GM13977 (cell line): ENCODE measurements around the gene NTN5.

ENCODE experiments used
- DNase-seq: peaks from one replicate; pipeline ENCODE4 v3.0.0; 2012; ENCODE audit warnings: low spot score
- in situ Hi-C: fragments of 300-500 bp; cut with MboI; formaldehyde crosslinking; loops from one replicate; pipeline ENCODE4 v1.12.0; 2022; ENCODE audit warnings: low sequenced_read_pairs, low pct_unique_long_range_greater_than_20kb, mixed read lengths, inconsistent platforms; ENCODE audit not compliant: unreplicated experiment
- TF ChIP-seq, protein P1 (sequence below): IDR thresholded peaks from 2 replicates; pipeline ENCODE4 v1.5.1; 2012; ENCODE audit warnings: mild to moderate bottlenecking, control low read depth; ENCODE audit not compliant: insufficient read depth; ENCODE audit errors: extremely low read depth, missing control alignments

The NTN5 gene

GRCh38 chr19:48637948-48638830, 34.6 kb downstream of the NTN5 start:
- in situ Hi-C loops = loop anchor here (25.0 kb wide), 1 partner anchor 324 kb away; the partner anchor contains the start of genes BAX and FTL
- peak; percentile 89 for DNase-seq
- TF ChIP-seq, protein P1, sequence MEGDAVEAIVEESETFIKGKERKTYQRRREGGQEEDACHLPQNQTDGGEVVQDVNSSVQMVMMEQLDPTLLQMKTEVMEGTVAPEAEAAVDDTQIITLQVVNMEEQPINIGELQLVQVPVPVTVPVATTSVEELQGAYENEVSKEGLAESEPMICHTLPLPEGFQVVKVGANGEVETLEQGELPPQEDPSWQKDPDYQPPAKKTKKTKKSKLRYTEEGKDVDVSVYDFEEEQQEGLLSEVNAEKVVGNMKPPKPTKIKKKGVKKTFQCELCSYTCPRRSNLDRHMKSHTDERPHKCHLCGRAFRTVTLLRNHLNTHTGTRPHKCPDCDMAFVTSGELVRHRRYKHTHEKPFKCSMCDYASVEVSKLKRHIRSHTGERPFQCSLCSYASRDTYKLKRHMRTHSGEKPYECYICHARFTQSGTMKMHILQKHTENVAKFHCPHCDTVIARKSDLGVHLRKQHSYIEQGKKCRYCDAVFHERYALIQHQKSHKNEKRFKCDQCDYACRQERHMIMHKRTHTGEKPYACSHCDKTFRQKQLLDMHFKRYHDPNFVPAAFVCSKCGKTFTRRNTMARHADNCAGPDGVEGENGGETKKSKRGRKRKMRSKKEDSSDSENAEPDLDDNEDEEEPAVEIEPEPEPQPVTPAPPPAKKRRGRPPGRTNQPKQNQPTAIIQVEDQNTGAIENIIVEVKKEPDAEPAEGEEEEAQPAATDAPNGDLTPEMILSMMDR = no peak

DNA sequence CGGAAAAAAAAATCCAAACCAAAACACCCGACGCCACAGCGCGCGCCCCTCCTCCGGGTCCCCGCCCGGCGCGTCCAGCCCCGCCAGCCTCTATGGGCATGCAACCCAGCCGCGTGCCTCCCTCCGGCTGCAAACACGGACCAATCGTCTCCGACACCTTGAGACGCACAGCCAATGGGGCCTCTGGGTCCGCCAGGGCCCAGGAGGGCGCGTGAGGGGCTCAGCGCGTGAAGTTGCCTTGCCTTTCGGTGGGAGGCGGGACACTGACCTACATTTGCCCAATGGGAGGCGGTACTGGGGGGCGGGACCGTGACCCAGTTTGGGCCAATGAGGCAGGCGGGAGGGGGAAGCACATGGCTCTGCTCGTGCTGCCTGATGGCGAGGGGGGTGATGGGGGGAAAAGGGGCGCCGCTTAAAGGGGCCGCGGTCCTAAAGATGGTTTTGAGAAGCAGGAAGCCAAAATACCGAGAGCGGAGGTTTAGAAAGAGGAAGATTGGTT, 35.3 kb downstream of the NTN5 start:
- TF ChIP-seq, protein P1 = no peak
- in situ Hi-C loops = loop anchor here (25.0 kb wide), 1 partner anchor 325 kb away; the partner anchor contains the start of genes BAX and FTL
- peak; percentile 97 for DNase-seq

GRCh38 chr19:48636859-48637448, 35.9 kb downstream of the NTN5 start, which contains the start of gene DBP:
TSS of gene DBP (minus strand) at chr19:48637379. CDS start at chr19:48636994, 385 bp downstream.
- in situ Hi-C loops = loop anchor here (25.0 kb wide), 1 partner anchor 325 kb away; the partner anchor contains the start of genes BAX and FTL
- DNase-seq = no peak
- TF ChIP-seq, protein P1 = no peak

DNA sequence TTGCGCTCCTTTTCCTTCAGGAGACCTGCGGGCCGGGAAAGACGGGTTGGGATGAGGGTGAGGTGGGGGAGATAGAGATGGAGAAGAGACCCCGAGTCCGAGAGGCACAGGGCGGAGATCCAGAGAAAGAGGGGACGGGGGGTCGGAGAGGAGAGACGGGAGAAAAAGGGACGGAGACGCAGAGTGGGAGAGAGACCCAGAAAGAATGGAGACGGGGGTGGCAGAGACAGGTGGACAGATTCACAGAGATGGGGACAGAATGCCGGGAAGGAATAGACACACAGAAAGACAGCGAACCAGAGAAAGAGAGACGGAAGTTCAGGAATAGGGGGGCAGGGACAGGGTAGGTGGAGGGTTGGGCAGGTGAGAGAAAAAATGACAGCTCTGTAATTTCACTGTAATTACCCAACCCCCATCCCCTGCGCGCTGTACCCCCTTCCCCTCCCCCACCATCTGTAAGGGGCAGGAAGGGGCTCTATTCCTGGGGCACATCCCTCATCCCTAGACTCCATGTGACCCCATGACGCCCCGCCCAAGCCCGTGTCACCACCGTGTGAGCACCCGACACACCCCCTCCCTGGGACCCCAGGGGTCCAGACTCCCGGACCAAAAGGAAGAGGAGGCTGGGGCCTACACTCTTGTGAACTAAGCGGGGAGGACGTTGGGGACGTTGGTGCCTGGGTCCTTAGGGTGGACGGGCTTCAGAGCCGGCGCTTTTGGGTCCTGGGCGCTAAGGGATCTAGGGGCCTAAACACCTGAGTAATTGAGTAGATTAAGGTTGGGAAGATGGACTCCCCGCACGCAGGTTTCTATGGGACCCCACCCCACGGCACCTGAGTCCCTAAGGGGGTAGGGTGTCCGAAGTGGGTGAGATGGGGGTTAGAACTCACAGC, 36.6 kb downstream of the NTN5 start:
- no peak for DNase-seq
- in situ Hi-C loops = loop anchor here (25.0 kb wide), 1 partner anchor 326 kb away; the partner anchor contains the start of genes BAX and FTL
- TF ChIP-seq, protein P1 = no peak

GRCh38 chr19:48635263-48635965, 37.4 kb downstream of the NTN5 start:
- peak; percentile 93 for DNase-seq
- in situ Hi-C loops = loop anchor here (25.0 kb wide), 1 partner anchor 327 kb away; the partner anchor contains the start of genes BAX and FTL
- TF ChIP-seq, protein P1 = no peak
